ENCODE data around the gene TMIE.

Gene TMIE

GRCh38 chr3:46661776-46662766 is 39.1 kb upstream of the TMIE start:
- H3K27ac ChIP-seq: no peak overlapping the region
- TF ChIP-seq ZFX (IDR thresholded peaks at IDR 0.05): no peak
- TF ChIP-seq, protein P1, sequence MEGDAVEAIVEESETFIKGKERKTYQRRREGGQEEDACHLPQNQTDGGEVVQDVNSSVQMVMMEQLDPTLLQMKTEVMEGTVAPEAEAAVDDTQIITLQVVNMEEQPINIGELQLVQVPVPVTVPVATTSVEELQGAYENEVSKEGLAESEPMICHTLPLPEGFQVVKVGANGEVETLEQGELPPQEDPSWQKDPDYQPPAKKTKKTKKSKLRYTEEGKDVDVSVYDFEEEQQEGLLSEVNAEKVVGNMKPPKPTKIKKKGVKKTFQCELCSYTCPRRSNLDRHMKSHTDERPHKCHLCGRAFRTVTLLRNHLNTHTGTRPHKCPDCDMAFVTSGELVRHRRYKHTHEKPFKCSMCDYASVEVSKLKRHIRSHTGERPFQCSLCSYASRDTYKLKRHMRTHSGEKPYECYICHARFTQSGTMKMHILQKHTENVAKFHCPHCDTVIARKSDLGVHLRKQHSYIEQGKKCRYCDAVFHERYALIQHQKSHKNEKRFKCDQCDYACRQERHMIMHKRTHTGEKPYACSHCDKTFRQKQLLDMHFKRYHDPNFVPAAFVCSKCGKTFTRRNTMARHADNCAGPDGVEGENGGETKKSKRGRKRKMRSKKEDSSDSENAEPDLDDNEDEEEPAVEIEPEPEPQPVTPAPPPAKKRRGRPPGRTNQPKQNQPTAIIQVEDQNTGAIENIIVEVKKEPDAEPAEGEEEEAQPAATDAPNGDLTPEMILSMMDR (conservative IDR thresholded peaks at IDR 0.05): no peak

DNA sequence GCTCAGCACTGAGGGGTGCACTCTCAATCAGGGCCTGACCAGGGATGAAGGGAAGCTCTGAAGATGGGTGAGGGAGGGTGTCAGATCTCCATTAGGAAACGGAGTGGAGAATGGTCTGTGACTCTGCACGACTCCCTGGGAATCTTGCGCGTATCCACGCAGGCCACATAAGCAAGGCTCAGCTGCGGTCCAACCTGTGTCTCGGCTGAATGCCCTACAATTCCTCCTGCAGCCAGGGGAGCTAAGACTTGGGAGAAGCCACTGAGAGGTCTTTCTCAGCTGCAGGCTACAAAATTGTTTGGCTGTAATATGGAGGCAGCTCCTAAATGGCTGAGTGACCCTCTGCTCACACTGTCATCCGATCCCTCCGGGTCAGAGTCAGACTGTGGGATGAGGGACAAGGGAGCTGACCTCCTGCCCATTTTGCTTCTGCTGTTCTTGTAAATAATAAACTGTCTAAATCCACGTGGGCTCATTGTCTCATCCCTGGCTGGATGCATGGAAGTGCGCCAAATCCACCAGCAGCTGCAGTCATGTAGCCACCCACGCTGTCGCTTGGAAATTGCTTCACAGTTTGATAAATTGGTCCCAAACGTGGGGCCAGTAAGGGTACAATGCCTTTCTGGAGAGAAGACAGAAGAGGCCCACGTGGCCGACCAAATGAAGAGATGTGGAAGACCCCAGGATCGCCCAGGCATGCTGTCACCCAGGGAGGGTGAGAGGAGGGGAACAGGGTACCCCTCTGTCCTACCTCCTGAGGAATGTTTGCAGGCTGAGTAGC is 38.2 kb upstream of the TMIE start:
- TF ChIP-seq, protein P1 (conservative IDR thresholded peaks at IDR 0.05): no peak
- H3K27ac ChIP-seq: no peak overlapping the region

- no peak overlapping the region for H3K27ac ChIP-seq
- TF ChIP-seq, protein P1 (conservative IDR thresholded peaks at IDR 0.05): no peak; the same call in 1 of the 2 replicates
- no peak for TF ChIP-seq ZFX (IDR thresholded peaks at IDR 0.05)
Observed at GRCh38 chr3:46663591-46664135, 37.5 kb upstream of the TMIE start.

- peak overlapping the region; percentile 20; the same call in 1 of the 2 replicates for H3K27ac ChIP-seq
- TF ChIP-seq ZFX (IDR thresholded peaks at IDR 0.05): no peak
- TF ChIP-seq, protein P1 (conservative IDR thresholded peaks at IDR 0.05): no peak
Observed at GRCh38 chr3:46664188-46664970, 36.8 kb upstream of the TMIE start.

DNA sequence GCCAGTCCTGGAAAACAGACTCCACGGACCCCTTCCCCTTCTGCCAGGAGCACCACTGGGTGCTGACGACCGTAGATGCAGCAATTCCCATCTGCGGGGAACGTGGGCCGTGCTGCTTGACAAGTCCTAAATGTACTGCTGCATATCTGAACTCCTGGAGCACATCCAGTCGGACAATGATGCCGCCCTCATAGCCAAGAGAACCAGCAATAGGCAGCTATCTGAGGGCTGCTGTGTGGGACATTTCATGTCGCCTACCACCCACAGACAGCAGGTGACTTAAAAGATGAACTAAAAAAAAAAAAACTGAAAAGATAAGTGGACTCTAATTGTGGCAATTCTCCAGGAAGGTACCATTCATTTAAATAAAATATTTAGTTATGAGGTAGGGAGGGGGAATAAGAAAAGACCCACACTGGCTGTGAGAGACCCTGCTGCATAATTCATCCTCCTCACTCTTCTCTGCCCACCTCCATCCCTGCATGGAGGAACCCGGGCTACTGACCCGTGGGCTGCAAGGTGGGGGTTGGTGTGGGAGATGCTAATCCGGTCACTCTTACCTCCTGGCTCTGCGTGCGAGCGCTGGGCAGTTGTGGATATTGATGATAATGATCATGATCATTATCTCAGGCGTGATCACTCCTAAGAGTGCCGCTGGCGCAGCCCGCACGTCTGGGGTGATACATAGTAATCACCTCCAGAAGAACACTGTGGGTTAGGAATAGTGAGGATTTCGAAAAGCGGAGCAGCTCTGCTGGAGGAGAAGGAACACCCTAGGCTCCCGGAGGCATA is 36.0 kb upstream of the TMIE start:
- TF ChIP-seq ZFX (IDR thresholded peaks at IDR 0.05): no peak
- TF ChIP-seq, protein P1 (conservative IDR thresholded peaks at IDR 0.05): no peak
- H3K27ac ChIP-seq: peak overlapping the region; percentile 62

GRCh38 chr3:46665763-46666452 is 35.3 kb upstream of the TMIE start:
- TF ChIP-seq ZFX (IDR thresholded peaks at IDR 0.05): no peak
- TF ChIP-seq, protein P1 (conservative IDR thresholded peaks at IDR 0.05): no peak
- peak overlapping the region; percentile 62 for H3K27ac ChIP-seq

Measured in C4-2B (cell line).